LoVo (cell line): ENCODE data around the gene FAM81A.
"Not testable (repeated sequence)": the region's sequence is repeated elsewhere in the genome, so short reads cannot be mapped to it uniquely, and the experiment has no call there.

Source experiments
- DNase-seq: peaks from one replicate; pipeline ENCODE4 v3.0.0-alpha.2; 2016; ENCODE audit warnings: low spot score

Gene FAM81A

GRCh38 chr15:59437817-59438624, at the start of gene FAM81A:
TSS of gene FAM81A (plus strand) at chr15:59438186. CDS start at chr15:59458627, 20,441 bp downstream.
- peak; percentile 89 for DNase-seq

GRCh38 chr15:59388670-59389069, 49.3 kb upstream of the FAM81A start:
- no peak for DNase-seq

DNA sequence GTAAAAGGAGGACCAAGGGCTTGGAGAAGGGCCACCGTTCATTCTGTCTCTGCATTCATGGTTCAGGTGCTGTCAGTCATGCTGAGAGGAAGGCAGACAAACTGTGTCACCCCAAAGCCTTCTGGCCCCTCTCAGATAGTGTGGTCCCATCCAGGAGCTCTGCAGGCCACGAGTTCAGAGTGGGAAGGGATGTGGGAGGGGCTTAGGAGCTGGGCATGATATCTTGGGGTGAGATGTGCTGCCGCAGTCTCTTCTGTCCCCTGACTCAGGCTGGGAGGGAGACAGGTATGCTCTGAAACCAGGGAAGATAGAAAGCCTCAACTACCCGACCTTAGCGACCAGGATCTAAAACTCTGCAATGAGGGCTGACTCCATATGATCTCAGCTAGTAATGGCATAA, 45.7 kb upstream of the FAM81A start:
- no peak for DNase-seq

DNA sequence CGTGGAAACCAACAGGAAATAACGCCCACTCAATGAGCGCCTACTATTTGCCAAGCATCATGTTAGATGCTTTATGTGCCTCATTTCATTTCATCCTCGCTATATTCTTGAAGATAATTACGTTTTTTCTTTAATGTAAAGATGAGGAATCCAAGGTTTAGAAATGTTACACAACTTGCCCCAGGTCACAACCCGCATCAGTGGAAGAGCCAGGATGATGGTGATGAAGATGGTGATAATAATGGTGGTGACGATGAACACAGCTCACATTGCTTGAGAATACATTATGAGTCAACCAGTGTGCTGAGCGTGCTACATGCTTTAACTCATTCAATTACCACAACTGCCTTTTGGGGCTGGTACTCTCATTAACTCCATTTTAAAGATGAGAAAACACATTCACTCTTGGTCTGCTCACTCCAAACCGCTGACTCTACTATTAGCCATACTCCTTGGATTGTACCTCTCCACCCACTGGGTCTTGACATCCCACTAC, 43.8 kb upstream of the FAM81A start:
- DNase-seq = no peak

GRCh38 chr15:59396211-59396610, 41.8 kb upstream of the FAM81A start:
- DNase-seq = no peak

GRCh38 chr15:59396679-59397078, 41.3 kb upstream of the FAM81A start:
- no peak for DNase-seq

DNA sequence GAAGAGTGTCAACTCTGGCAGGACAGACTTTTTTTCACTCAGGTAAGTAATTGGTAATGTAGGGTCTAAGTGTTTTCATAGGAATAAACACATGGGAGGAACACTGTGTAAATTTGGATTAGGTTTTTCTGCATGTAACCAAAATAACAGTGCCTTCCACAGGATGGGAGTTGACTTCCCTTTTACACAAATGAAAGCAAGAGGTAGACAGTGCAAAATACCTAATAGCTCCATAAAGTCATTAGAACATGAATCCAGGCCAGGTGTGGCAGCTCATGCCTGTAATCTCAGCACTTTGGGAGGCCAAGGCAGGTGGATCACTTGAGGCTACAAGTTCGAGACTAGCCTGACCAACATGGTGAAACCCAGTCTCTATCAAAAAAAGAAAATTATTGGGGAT, 39.8 kb upstream of the FAM81A start:
- DNase-seq = no peak

DNA sequence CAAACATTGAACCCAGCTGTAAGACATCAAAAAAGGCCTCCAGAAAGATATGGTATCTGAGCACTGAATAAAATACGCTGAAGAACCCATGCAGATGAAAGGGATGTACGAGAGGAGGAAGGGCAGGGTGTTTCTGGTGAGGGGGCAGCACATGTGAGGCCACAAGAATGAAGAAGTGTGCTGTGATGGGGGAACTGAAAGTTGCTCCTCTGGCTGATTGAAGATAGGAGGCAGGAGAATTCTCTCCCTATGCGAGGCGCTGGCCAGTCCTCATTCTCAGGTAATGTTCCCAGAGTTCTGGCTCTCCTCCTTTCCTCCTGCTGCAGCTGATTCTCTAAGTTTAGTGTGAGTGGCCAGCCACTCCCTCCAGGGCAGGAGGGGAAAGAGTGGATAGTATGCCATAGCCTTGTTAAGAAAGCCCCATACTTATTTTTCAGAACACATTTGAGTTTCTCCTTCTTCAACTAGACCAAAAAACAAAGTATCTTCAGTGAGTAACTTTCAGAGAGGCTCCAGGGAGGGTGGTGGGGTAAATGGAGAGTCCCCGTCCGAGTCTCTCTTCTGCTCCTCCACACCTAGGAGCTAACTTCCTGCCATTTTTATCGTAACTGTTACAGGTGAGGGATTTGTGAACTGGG, 38.4 kb upstream of the FAM81A start:
- DNase-seq = no peak

GRCh38 chr15:59400103-59400813, 37.7 kb upstream of the FAM81A start:
- no peak for DNase-seq

DNA sequence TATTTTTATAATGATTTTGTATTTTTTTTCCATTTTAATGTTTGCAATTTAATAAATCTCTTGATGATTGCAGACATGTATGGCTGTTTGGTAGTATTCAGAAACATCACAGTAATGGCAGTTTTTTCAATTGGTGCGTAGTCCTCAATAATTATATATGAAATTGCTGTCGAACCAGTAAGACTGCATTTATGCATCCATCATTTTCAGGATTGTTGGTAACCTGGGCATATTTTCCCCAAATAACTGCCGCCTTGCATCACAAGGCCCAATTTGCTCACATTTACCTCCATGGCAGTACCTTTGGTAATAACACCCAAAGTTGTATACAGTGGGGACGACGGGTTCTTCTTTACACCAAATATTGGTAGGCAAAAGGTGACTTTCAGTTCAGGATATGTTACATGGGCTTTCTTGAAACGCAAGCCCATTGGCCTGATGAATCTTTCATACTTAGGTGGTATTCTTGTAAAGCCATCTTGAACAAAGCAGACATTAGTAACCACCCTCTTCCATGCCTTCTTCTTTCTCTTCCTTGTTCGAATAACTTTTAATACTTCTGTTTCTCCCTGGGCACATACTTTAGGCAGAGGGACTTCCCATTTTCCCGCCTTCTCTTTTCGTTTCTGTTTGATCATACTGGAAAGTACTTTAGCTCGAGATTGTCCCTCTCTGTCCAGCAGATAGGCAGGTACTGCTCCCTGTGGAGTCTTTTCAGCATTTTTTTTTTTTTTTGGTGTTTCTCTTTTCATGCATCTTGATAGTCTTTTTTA, 36.7 kb upstream of the FAM81A start:
- DNase-seq = not testable (repeated sequence)

- no peak for DNase-seq
Measured at GRCh38 chr15:59401824-59402569, 36.0 kb upstream of the FAM81A start.

DNA sequence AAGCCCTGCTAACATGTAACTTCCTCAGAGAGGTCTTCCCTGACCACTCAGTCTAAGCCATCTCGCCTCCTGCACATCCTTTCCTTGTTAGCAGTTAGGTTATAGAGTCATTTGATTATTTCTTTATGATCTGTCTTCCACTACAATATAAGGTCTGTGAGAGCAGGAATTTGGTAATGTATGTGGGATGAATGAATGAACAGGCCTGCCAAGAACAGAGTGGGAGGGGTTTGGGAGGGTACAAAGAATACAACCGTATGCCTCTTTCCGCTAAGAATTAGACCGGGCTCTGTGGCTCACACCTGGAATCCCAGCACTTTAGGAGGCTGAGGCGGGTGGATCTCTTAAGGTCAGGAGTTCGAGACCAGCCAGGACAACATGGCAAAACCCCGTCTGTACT, 32.9 kb upstream of the FAM81A start:
- DNase-seq = no peak

DNA sequence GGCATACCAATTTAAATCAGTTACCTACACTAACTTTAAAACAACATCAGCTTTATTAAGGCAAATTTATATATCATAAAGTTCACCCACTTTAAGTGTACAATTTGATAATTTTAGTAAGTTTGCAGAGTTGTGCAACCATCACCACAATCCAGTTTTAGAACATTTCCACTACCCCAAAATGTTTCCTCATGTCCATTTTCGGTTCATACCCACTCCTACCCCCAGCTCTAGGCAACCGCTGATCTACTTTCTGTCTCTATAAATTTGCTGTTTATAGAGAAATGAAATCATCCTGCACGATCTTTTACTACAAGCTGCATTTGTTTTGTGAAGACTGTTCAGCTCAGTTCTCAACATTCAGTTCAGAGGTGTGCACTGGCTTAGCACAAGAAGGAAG, 31.5 kb upstream of the FAM81A start:
- no peak for DNase-seq

DNA sequence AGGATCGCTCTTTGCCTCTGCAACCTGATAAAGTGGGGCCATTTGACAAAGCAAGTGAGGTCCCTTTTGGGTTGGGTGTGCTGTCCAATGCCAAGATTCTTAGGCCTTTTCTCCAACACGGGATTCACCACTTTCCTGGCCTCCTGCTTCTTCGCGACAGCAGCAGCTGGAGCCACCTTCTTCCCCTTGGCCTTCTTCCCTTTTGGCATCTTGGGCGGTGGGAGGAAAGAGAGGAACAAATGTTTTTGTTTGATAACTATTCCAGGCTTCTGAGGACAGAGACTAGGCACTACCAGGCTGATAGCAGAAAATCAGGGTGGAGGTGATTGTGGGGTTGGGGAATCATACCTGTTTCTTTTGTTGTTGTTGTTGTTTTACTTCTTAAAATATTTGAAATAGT, 30.0 kb upstream of the FAM81A start:
- DNase-seq = no peak

DNA sequence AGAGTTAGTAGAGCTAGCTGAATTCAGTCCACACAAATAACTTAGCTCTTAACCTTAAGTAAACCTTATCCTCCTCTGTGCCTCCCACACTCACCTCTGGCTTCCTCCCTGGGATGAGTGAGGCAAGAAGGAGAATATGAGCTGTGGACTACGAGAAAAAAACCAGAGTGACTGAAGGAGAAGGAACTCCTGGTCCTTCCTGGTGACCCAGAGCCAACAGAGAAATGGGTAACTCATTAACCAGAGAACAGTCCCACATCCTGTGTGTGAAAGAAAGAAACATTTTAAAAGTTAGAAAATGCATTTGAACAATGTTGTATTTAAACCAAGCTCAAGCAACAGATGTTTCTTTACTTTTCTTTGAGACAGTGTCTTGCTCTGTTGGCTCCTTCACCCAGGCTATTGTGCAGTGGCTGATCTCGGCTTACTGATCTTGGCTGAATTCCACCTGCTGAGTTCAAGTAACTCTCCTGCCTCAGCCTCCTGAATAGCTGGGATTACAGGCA, 27.5 kb upstream of the FAM81A start:
- DNase-seq = peak; percentile 67

GRCh38 chr15:59413577-59413976, 24.4 kb upstream of the FAM81A start:
- DNase-seq = no peak

- no peak for DNase-seq
Measured at GRCh38 chr15:59416816-59417215, 21.2 kb upstream of the FAM81A start.

DNA sequence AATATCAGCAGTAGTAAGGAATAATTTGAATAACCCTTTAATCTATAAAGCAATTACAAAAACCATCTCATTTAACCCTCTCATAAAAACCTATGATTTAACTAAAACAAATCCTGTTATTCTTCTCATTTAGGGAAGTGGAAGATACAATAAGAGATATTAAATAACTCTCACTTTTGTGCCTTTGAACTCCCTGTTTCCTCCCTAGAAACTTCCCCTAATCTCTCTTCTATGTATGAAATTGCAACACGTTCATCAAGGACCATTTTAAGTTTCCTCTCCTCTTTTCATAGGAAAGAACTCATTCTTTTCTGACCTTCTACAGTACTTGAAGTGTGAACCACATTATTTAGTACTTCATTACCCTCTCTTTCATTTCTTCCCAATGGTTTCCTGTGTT, 18.8 kb upstream of the FAM81A start:
- no peak for DNase-seq

- DNase-seq = no peak
Measured at GRCh38 chr15:59420108-59420507, 17.9 kb upstream of the FAM81A start.

DNA sequence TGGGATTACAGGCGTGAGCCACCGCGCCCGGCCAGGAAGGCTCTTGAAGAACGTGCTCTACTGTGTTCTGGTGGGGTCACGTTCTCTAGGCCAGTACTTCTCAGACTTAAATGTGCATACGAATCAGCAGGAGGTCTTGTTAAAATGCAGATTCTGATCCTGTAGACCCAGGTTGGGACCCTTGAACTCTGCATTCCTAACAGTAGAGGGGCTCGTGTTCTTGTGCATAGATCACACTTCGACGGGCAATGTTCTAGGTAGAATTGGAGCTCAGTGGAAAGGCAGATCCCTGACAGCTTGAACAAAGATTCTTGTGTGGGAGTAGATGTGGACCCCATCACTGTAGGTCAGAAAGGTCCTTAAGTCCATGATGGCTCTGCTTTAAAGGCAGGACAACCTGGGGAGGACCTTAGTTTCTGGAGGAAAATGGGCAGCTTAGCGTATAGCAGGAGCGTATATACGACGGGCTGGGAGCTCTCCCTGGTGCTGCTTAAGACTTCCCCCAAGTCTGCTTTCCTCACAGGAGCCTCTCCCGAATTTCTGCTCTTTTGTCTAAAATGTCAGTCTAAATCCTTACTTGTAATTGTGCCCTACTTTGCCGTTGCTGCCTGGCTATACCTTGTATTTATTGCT, 16.9 kb upstream of the FAM81A start:
- DNase-seq = no peak

DNA sequence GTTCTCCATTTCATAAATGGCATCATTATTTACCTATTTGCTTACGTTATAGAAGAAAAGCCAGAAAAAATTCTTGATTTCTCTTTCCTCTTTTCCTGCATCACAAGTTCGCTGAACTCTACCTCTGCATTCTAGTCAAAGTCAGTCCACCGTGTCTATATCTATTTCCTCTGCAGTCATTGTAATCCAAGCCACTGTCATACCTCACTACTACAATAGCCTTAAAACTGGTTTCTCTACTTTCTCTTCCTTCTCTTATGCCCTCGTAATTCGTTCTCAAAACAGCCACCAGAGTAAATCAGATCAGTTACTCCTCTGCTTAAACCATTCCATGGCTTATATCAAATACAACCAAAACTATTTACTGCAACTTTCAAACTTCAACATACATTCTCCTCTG, 13.4 kb upstream of the FAM81A start:
- no peak for DNase-seq
